ENCODE measurements around the gene STMND1.
"Not testable (repeated sequence)": the region's sequence is repeated elsewhere in the genome, so short reads cannot be mapped to it uniquely, and the experiment has no call there.

Gene STMND1

GRCh38 chr6:17101422-17102257 is at the start of gene STMND1:
Gene STMND1 (plus strand): TSS chr6:17102050. CDS start chr6:17102258, 208 bp downstream.
- in situ Hi-C loops (cut with HindIII; ENCODE audit: low sequenced_read_pairs), result no loop called here

GRCh38 chr6:17054647-17055046 is 47.2 kb upstream of the STMND1 start:
- in situ Hi-C loops (cut with HindIII; ENCODE audit: low sequenced_read_pairs), result no loop called here

- in situ Hi-C loops (cut with HindIII; ENCODE audit: low sequenced_read_pairs), result no loop called here
Observed at GRCh38 chr6:17057322-17057721, 44.5 kb upstream of the STMND1 start.

GRCh38 chr6:17058550-17058949 is 43.3 kb upstream of the STMND1 start:
- in situ Hi-C loops (cut with HindIII; ENCODE audit: low sequenced_read_pairs), result no loop called here

- in situ Hi-C loops (cut with HindIII; ENCODE audit: low sequenced_read_pairs), result no loop called here
Observed at GRCh38 chr6:17059022-17059421, 42.8 kb upstream of the STMND1 start.

GRCh38 chr6:17059850-17060249 is 42.0 kb upstream of the STMND1 start:
- in situ Hi-C loops (cut with HindIII; ENCODE audit: low sequenced_read_pairs), result no loop called here

- in situ Hi-C loops (cut with HindIII; ENCODE audit: low sequenced_read_pairs), result no loop called here
Observed at GRCh38 chr6:17061097-17061496, 40.8 kb upstream of the STMND1 start.

GRCh38 chr6:17062871-17063440 is 38.9 kb upstream of the STMND1 start:
- in situ Hi-C loops (cut with HindIII; ENCODE audit: low sequenced_read_pairs), result no loop called here

- in situ Hi-C loops (cut with HindIII; ENCODE audit: low sequenced_read_pairs), result no loop called here
Observed at GRCh38 chr6:17064975-17065374, 36.9 kb upstream of the STMND1 start.

GRCh38 chr6:17066610-17067009 is 35.2 kb upstream of the STMND1 start:
- in situ Hi-C loops (cut with HindIII; ENCODE audit: low sequenced_read_pairs), result no loop called here

- in situ Hi-C loops (cut with HindIII; ENCODE audit: low sequenced_read_pairs), result not testable (repeated sequence)
Observed at GRCh38 chr6:17068972-17069371, 32.9 kb upstream of the STMND1 start.

- in situ Hi-C loops (cut with HindIII; ENCODE audit: low sequenced_read_pairs), result not testable (repeated sequence)
Observed at GRCh38 chr6:17070400-17070799, 31.4 kb upstream of the STMND1 start.

GRCh38 chr6:17073596-17073995 is 28.3 kb upstream of the STMND1 start:
- in situ Hi-C loops (cut with HindIII; ENCODE audit: low sequenced_read_pairs), result not testable (repeated sequence)

GRCh38 chr6:17081273-17081672 is 20.6 kb upstream of the STMND1 start:
- in situ Hi-C loops (cut with HindIII; ENCODE audit: low sequenced_read_pairs), result no loop called here

- in situ Hi-C loops (cut with HindIII; ENCODE audit: low sequenced_read_pairs), result no loop called here
Observed at GRCh38 chr6:17081860-17082508, 19.9 kb upstream of the STMND1 start.

- in situ Hi-C loops (cut with HindIII; ENCODE audit: low sequenced_read_pairs), result no loop called here
Observed at GRCh38 chr6:17083397-17083796, 18.5 kb upstream of the STMND1 start.

- in situ Hi-C loops (cut with HindIII; ENCODE audit: low sequenced_read_pairs), result no loop called here
Observed at GRCh38 chr6:17086469-17086868, 15.4 kb upstream of the STMND1 start.

GRCh38 chr6:17088091-17088611 is 13.7 kb upstream of the STMND1 start:
- in situ Hi-C loops (cut with HindIII; ENCODE audit: low sequenced_read_pairs), result no loop called here

- in situ Hi-C loops (cut with HindIII; ENCODE audit: low sequenced_read_pairs), result no loop called here
Observed at GRCh38 chr6:17091122-17091521, 10.7 kb upstream of the STMND1 start.

GRCh38 chr6:17093686-17094085 is 8.2 kb upstream of the STMND1 start:
- in situ Hi-C loops (cut with HindIII; ENCODE audit: low sequenced_read_pairs), result no loop called here

- in situ Hi-C loops (cut with HindIII; ENCODE audit: low sequenced_read_pairs), result no loop called here
Observed at GRCh38 chr6:17096096-17096495, 5.8 kb upstream of the STMND1 start.

- in situ Hi-C loops (cut with HindIII; ENCODE audit: low sequenced_read_pairs), result no loop called here
Observed at GRCh38 chr6:17096652-17097051, 5.2 kb upstream of the STMND1 start.

All from DLD1 (cell line).